Fibroblast of the aortic adventitia (primary cell): Measurements from ENCODE around the gene ADAT2. TPM values are rescaled to one million over a fixed set of nuclear protein-coding genes. Genes with fewer than 3 reads are reported as not detected.
A peak's percentile ranks its signal among the peaks of the same experiment; 100 is the strongest.

Source experiments
- DNase-seq: peaks from one replicate; pipeline ENCODE4 v3.0.0-alpha.2; 2010; ENCODE audit warnings: low read depth
- H3K4me3 ChIP-seq: 2 replicates; pipeline ENCODE4 v1.5.1; 2011; ENCODE audit warnings: low read depth, mild to moderate bottlenecking, control low read depth, low read length, moderate library complexity
- CTCF ChIP-seq: IDR thresholded peaks from 2 replicates; pipeline ENCODE4 v1.5.1; 2011; ENCODE audit warnings: mild to moderate bottlenecking, low read length, control low read depth, inconsistent platforms; ENCODE audit not compliant: insufficient read depth
- total RNA-seq: library from RNA; depleted of rRNA; stranded (reverse); fragments of >200 nt; gene quantifications from 2 replicates; pipeline ENCODE4 v1.2.3, GENCODE V29; 2012; ENCODE audit warnings: low replicate concordance

Gene ADAT2
- total RNA-seq, 1 donor, result 7.1 TPM

DNA sequence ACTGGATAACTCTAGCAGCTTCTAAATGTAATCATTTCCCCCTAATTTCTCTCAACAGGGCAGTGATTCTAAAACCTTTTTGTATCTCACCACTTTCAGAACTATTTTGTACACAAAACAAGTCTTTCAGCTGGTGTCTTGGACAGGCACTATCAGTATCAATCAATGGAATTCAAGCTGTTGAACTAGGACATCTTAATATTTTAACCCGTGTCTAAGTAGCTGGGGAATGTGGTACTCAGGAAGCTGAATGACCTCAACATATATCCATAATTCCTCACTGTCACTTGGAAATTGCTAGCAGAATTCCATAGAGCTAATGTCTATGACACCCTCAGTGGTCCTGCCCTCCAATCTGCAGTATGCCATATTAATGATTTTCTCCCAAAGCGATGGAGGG lies 24.5 kb downstream of the ADAT2 start:
- no peak for DNase-seq
- H3K4me3 ChIP-seq, result no peak overlapping the region
- no peak for TF ChIP-seq CTCF

DNA sequence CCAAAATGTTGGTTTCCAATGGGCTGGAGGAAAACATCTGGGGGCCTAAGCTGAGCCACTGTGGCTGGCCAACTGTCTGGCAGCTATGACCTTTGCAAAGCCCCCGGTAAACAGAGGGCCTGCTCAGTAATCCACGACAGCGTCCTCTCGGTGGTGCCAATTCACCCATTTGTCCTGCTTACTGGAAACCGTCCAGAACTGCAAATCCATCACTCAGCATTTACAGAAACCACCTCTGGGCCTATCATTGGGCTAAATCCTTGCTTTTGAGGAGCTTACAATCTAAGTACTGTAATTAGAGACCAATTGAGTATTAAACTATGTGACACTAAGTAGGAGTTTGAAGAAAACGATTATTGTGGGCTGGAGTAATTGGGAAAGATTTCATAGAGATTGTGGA lies 31.0 kb downstream of the ADAT2 start:
- no peak overlapping the region for H3K4me3 ChIP-seq
- no peak for DNase-seq
- TF ChIP-seq CTCF, result no peak

- no peak for DNase-seq
- no peak overlapping the region for H3K4me3 ChIP-seq
- no peak for TF ChIP-seq CTCF
Observed at GRCh38 chr6:143414769-143415168, 35.7 kb downstream of the ADAT2 start.

DNA sequence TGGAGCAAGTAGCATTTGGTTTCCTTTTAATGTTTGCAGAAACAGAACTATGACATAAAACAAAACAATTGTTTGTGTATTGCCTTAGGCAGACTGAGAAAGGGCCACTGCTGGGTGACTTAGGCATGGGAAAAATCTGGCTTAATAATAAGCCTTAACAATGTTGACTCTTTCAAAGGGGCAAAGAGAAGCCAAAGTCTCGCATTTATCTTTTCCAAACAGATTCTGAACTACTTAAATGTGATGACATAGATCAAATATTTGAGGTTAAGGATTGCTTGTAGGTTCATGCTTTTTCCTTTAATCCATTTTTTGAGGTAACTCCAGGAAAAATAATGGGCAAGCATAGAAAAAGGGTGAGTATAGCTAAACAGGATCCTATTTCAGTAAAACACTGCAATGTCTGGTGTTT lies 39.6 kb downstream of the ADAT2 start:
- H3K4me3 ChIP-seq, result no peak overlapping the region
- no peak for TF ChIP-seq CTCF
- peak; percentile 70 for DNase-seq

DNA sequence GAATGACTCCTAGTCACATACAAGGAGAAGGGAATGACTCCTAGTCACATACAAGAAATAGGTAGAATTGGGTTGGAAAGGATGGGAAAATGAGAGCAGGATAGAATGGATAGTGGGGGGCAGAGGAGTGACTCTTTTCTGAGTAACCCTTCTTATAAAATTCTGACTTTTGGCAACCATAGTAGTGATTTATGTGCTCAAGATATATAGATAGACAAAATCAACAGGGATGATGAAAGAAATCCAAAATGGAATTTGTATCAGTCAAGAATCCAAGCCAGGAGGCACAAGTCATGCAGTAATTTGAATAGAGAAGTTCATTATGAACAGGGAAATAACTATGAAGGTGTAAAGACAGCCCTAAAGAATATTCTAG lies 41.7 kb downstream of the ADAT2 start:
- H3K4me3 ChIP-seq, result no peak overlapping the region
- no peak for TF ChIP-seq CTCF
- no peak for DNase-seq

DNA sequence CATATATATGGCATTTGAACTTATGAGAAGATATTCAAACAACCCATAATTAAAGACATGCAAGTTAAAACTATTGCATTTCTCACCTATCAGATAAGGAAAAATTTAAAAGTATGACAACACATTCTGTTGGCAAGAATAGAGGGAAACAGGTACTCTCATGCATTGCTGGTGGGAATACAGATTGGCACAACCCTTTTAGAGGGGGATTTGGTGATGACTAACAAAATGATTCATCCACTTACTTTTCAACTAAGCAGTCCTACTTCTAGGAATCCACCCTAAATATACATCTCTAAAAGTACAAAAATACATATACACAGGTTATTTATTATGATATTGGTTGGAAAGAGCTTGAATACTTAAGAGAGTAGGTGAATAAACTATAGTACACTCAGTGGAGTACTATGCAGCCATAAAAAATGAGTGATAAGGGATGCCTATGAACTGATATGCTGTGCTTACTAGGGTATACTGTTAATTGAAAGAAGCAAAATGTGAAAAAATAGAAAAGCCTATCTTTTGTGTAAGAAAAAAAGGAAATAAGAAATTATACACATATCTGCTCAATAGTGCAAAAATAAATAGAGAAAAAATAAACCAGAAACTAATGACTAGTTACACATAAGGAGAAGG lies 42.2 kb downstream of the ADAT2 start:
- no peak overlapping the region for H3K4me3 ChIP-seq
- no peak for DNase-seq
- no peak for TF ChIP-seq CTCF

DNA sequence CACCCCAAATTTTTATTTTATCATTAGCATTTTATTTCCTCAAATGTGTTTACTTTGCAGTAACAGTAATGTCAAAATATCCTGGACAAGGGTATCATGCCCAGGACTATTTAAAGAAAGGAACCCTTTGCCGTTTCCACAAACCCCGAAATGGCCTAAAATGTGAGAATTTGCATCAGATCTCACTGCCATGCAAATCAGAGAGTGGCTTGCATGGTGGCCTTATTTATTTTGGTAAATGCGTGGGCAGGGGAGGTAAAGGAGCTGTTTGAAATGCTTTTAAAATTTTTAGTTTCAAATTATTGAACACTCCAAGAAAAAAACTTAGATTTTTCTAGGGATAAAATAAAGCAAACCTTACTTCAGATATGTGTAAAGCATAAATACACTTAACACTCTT lies 43.8 kb downstream of the ADAT2 start:
- H3K4me3 ChIP-seq, result no peak overlapping the region
- DNase-seq, result no peak
- no peak for TF ChIP-seq CTCF
